Osteocyte (in vitro differentiated cells): ENCODE results near the gene CALCOCO1. TPM values are rescaled to one million over a fixed set of nuclear protein-coding genes. Genes with fewer than 3 reads are reported as not detected.

Source experiments
- DNase-seq: peaks from one replicate; pipeline ENCODE4 v3.0.0; 2021; ENCODE audit warnings: mixed read lengths; ENCODE audit not compliant: unreplicated experiment; ENCODE audit errors: extremely low spot score
- H3K27ac Mint-ChIP-seq: one replicate; pipeline ENCODE4 v1.8.0; 2021; ENCODE audit warnings: mild to moderate bottlenecking, mixed read lengths; ENCODE audit not compliant: unreplicated experiment
- H3K27me3 Mint-ChIP-seq: one replicate; pipeline ENCODE4 v1.8.0; 2021; ENCODE audit warnings: mixed read lengths; ENCODE audit not compliant: unreplicated experiment
- H3K36me3 Mint-ChIP-seq: one replicate; pipeline ENCODE4 v1.8.0; 2021; ENCODE audit warnings: mixed read lengths; ENCODE audit not compliant: unreplicated experiment
- H3K4me1 Mint-ChIP-seq: one replicate; pipeline ENCODE4 v1.8.0; 2021; ENCODE audit warnings: mixed read lengths; ENCODE audit not compliant: unreplicated experiment
- H3K4me3 Mint-ChIP-seq: one replicate; pipeline ENCODE4 v1.8.0; 2021; ENCODE audit warnings: mild to moderate bottlenecking, moderate library complexity, mixed read lengths; ENCODE audit not compliant: unreplicated experiment
- H3K9me3 Mint-ChIP-seq: one replicate; pipeline ENCODE4 v1.8.0; 2021; ENCODE audit warnings: mixed read lengths; ENCODE audit not compliant: unreplicated experiment
- CTCF ChIP-seq: fragments of 200-600 bp; sonication (generic); IDR thresholded peaks from 2 replicates; pipeline ENCODE4 v1.5.0; 2021; ENCODE audit warnings: antibody characterized with exemption, mild to moderate bottlenecking, moderate library complexity
- total RNA-seq: library from RNA; stranded (reverse); gene quantifications from 2 replicates; pipeline ENCODE4 v1.2.1, GENCODE V29; 2021

Gene CALCOCO1
- total RNA-seq, 1 donor from 2014 or later: 198 TPM

- H3K27ac Mint-ChIP-seq: peak within 1 kb of the TSS; percentile 92
- DNase-seq: peak; percentile 99
- H3K27me3 Mint-ChIP-seq: peaks cover 21% of the 10 kb centered on the region
- peaks cover 13% of the 10 kb centered on the region for H3K4me1 Mint-ChIP-seq
- peak within 1 kb of the TSS; percentile 98 for H3K4me3 Mint-ChIP-seq
- no peaks in the 10 kb centered on the region for H3K9me3 Mint-ChIP-seq
- peaks cover 14% of the 10 kb centered on the region for H3K36me3 Mint-ChIP-seq
- TF ChIP-seq CTCF: peak; percentile 99
Measured at GRCh38 chr12:53675701-53676607, 51.3 kb downstream of the CALCOCO1 start, which contains the start of gene ATP5MC2. TSS of gene ATP5MC2 (minus strand) at chr12:53676083. CDS start at chr12:53672614, 3,469 bp downstream.

GRCh38 chr12:53674977-53675700 lies 52.1 kb downstream of the CALCOCO1 start:
- H3K4me3 Mint-ChIP-seq: peak overlapping the region; percentile 98
- no peak for DNase-seq
- H3K27ac Mint-ChIP-seq: peak overlapping the region; percentile 92

GRCh38 chr12:53670971-53671370 lies 56.3 kb downstream of the CALCOCO1 start:
- H3K27me3 Mint-ChIP-seq: no peaks in the 10 kb centered on the region
- no peak overlapping the region for H3K27ac Mint-ChIP-seq
- no peaks in the 10 kb centered on the region for H3K9me3 Mint-ChIP-seq
- H3K36me3 Mint-ChIP-seq: peaks cover 27% of the 10 kb centered on the region
- no peak for DNase-seq
- H3K4me3 Mint-ChIP-seq: no peak overlapping the region
- TF ChIP-seq CTCF: no peak
- peaks cover 9% of the 10 kb centered on the region for H3K4me1 Mint-ChIP-seq

More at GRCh38 chr12:53674977-53675700, 52.1 kb downstream of the CALCOCO1 start:
- H3K27me3 Mint-ChIP-seq: peaks cover 20% of the 10 kb centered on the region
- peaks cover 13% of the 10 kb centered on the region for H3K4me1 Mint-ChIP-seq
- H3K36me3 Mint-ChIP-seq: peaks cover 14% of the 10 kb centered on the region
- H3K9me3 Mint-ChIP-seq: no peaks in the 10 kb centered on the region
- no peak for TF ChIP-seq CTCF

GRCh38 chr12:53670308-53670707 lies 56.9 kb downstream of the CALCOCO1 start:
- Mint-ChIP-seq H3K4me3 (no peak overlapping the region), H3K36me3 (peaks cover 33% of the 10 kb centered on the region), H3K27ac (no peak overlapping the region), H3K9me3 (no peaks in the 10 kb centered on the region), H3K4me1 (peaks cover 9% of the 10 kb centered on the region), H3K27me3 (no peaks in the 10 kb centered on the region)
- DNase-seq: no peak
- TF ChIP-seq CTCF: no peak

- Mint-ChIP-seq H3K27me3 (no peaks in the 10 kb centered on the region), H3K36me3 (peaks cover 41% of the 10 kb centered on the region), H3K9me3 (no peaks in the 10 kb centered on the region), H3K27ac (no peak overlapping the region), H3K4me1 (no peaks in the 10 kb centered on the region), H3K4me3 (no peak overlapping the region)
- TF ChIP-seq CTCF: no peak
- DNase-seq: no peak
Measured at GRCh38 chr12:53667080-53667479, 60.2 kb downstream of the CALCOCO1 start.
